ENCODE measurements around the gene LMOD3. TPM values are rescaled to one million over a fixed set of nuclear protein-coding genes. Genes with fewer than 3 reads are reported as not detected.

The LMOD3 gene
- total and polyA plus RNA-seq, 2 of the 4 experiments (the other 2 are of a cell fraction), result not detected

DNA sequence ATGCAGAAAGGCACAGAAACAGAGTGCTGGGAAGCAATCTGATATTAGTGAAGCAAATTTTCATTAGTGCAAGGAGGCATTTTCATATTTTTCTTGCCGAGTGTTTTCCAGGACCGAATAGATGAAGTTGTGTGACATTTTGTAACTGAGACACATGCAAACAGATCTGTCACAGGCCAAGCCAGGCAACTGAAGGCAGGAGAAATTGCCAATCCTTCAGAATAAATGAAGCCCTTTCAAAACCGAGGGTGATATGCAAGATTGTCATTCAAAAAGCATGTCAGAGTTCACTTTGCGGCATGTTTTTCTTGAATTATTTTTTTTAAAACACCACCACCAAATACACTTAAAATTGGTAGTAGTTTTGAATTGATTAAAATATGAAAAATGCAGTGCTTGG is 6.2 kb downstream of the LMOD3 start:
- H3K4me1 ChIP-seq (ENCODE audit: control insufficient read depth, insufficient read depth, low read length), result no peaks in the 10 kb centered on the region
- H3K4me3 ChIP-seq (ENCODE audit: insufficient read depth, low read depth, low read length), result no peak overlapping the region
- H3K4ac ChIP-seq (ENCODE audit: low read depth, low read length), result no peak overlapping the region
- H3K18ac ChIP-seq (ENCODE audit: low read depth, low read length), result no peak overlapping the region
- dilution Hi-C loops (cut with HindIII; ENCODE audit: low sequenced_read_pairs, unreplicated experiment), result no loop called here
- no peak overlapping the region for H2BK15ac ChIP-seq (ENCODE audit: low read depth, low read length)
- no CpG with 5 or more reads among the region's 4 CpGs for WGBS, 2 experiments (ENCODE audit: extremely low coverage in 2 of 2, insufficient read length in 1 of 2)
- no peak overlapping the region for H4K8ac ChIP-seq (ENCODE audit: low read depth in 2 of 2, low read length in 2 of 2)
- in situ Hi-C loops (cut with MboI; ENCODE audit: low sequenced_read_pairs), result no loop called here
- no peaks in the 10 kb centered on the region for H4K20me1 ChIP-seq (ENCODE audit: insufficient read depth, low read length)
- H2BK5ac ChIP-seq (ENCODE audit: low read depth, low read length, poor library complexity, severe bottlenecking), result no peak overlapping the region
- H3K4me2 ChIP-seq (ENCODE audit: low read depth, low read length), result no peak overlapping the region
- H3K9me3 ChIP-seq (ENCODE audit: control insufficient read depth, insufficient read depth, low read length), result no peaks in the 10 kb centered on the region
- no peaks in the 10 kb centered on the region for H3K9me1 ChIP-seq (ENCODE audit: insufficient read depth, low read length)
- ChIA-PET CTCF (interaction anchor here (0.6 to 1.1 kb wide), 2 partner anchors 34 to 189 kb away, joined by 3 to 4 read pairs; no protein-coding TSS in a partner anchor), POLR2A (ENCODE audit: unreplicated experiment) (no interaction called here)
- no peak overlapping the region for H4K5ac ChIP-seq (ENCODE audit: low read depth, low read length)
- no peak overlapping the region for H2BK120ac ChIP-seq (ENCODE audit: low read depth, low read length)
- no peak overlapping the region for H2BK20ac ChIP-seq (ENCODE audit: low read depth, low read length)
- no peaks in the 10 kb centered on the region for H3K79me1 ChIP-seq (ENCODE audit: low read depth in 1 of 2, low read length in 2 of 2)
- no peak overlapping the region for H3K14ac ChIP-seq (replicated peaks; ENCODE audit: low read depth, low read length)
- H3K36me3 ChIP-seq (ENCODE audit: control insufficient read depth, insufficient read depth, low read length), result no peaks in the 10 kb centered on the region
- no TSS peak for BruUV-seq (replicated peaks)
- H3K27ac ChIP-seq (ENCODE audit: insufficient read depth, low read length), result no peak overlapping the region
- no peak overlapping the region for H4K91ac ChIP-seq (ENCODE audit: insufficient read depth, low read depth, low read length)
- intact Hi-C loops (cut with micrococcal nuclease), result no loop called here
- H2AFZ ChIP-seq (replicated peaks; ENCODE audit: low read length, poor library complexity), result no peak overlapping the region
- no peak overlapping the region for H3K23ac ChIP-seq (ENCODE audit: low read depth, low read length)
- no peak overlapping the region for H3K56ac ChIP-seq (ENCODE audit: extremely low read depth, insufficient read depth, low read length)
- 0 out of 2 replicates have a peak, but pooled peaks cover 2% of the 10 kb centered on the region for H3K27me3 ChIP-seq (ENCODE audit: control insufficient read depth, insufficient read depth, low read length)
- DNase-seq (no peak), ATAC-seq (ENCODE audit: low read depth) (no peak)
- H2AK5ac ChIP-seq (ENCODE audit: low read depth, low read length), result no peak overlapping the region
- no peak overlapping the region for H2AK9ac ChIP-seq (replicated peaks; ENCODE audit: low read depth, low read length, poor library complexity)
- H3K9ac ChIP-seq (ENCODE audit: low read depth, low read length), result no peak overlapping the region
- no peak for TF ChIP-seq CHD1 (IDR thresholded peaks at IDR 0.05; ENCODE audit: low read depth, low read length)
- TF ChIP-seq POLR2A (IDR thresholded peaks at IDR 0.05; ENCODE audit: low read depth, low read length), result no peak
- TF ChIP-seq MAFK (IDR thresholded peaks at IDR 0.05; ENCODE audit: low read depth, low read length), result no peak
- TF ChIP-seq, protein P1, sequence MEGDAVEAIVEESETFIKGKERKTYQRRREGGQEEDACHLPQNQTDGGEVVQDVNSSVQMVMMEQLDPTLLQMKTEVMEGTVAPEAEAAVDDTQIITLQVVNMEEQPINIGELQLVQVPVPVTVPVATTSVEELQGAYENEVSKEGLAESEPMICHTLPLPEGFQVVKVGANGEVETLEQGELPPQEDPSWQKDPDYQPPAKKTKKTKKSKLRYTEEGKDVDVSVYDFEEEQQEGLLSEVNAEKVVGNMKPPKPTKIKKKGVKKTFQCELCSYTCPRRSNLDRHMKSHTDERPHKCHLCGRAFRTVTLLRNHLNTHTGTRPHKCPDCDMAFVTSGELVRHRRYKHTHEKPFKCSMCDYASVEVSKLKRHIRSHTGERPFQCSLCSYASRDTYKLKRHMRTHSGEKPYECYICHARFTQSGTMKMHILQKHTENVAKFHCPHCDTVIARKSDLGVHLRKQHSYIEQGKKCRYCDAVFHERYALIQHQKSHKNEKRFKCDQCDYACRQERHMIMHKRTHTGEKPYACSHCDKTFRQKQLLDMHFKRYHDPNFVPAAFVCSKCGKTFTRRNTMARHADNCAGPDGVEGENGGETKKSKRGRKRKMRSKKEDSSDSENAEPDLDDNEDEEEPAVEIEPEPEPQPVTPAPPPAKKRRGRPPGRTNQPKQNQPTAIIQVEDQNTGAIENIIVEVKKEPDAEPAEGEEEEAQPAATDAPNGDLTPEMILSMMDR (conservative IDR thresholded peaks at IDR 0.05; ENCODE audit: low read depth, low read length), result no peak
- no peak for TF ChIP-seq CEBPB (IDR thresholded peaks at IDR 0.05; ENCODE audit: low read depth, low read length)
- TF ChIP-seq RAD21 (IDR thresholded peaks at IDR 0.05; ENCODE audit: low read length), result no peak
- TF ChIP-seq RCOR1 (IDR thresholded peaks at IDR 0.05; ENCODE audit: insufficient replicate concordance, low read length), result no peak
- TF ChIP-seq BHLHE40 (IDR thresholded peaks at IDR 0.05; ENCODE audit: low read depth, low read length), result no peak
- no peak for TF ChIP-seq SMC3 (IDR thresholded peaks at IDR 0.05; ENCODE audit: low read depth, low read length)
- no peak for TF ChIP-seq MAZ (IDR thresholded peaks at IDR 0.05; ENCODE audit: borderline replicate concordance, low read depth, low read length)
- no peak for TF ChIP-seq RFX5 (IDR thresholded peaks at IDR 0.05; ENCODE audit: low read depth, low read length)
- TF ChIP-seq FOS (IDR thresholded peaks at IDR 0.05; ENCODE audit: low read depth, low read length), result no peak
- TF ChIP-seq, protein P2, sequence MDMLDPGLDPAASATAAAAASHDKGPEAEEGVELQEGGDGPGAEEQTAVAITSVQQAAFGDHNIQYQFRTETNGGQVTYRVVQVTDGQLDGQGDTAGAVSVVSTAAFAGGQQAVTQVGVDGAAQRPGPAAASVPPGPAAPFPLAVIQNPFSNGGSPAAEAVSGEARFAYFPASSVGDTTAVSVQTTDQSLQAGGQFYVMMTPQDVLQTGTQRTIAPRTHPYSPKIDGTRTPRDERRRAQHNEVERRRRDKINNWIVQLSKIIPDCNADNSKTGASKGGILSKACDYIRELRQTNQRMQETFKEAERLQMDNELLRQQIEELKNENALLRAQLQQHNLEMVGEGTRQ (IDR thresholded peaks at IDR 0.05; ENCODE audit: low read depth, low read length), result no peak
- no peak for TF ChIP-seq MXI1 (IDR thresholded peaks at IDR 0.05; ENCODE audit: borderline replicate concordance, low read depth, low read length)
- no peak for TF ChIP-seq NFE2L2 (IDR thresholded peaks at IDR 0.05; ENCODE audit: low read depth, low read length)
- TF ChIP-seq, protein P3, sequence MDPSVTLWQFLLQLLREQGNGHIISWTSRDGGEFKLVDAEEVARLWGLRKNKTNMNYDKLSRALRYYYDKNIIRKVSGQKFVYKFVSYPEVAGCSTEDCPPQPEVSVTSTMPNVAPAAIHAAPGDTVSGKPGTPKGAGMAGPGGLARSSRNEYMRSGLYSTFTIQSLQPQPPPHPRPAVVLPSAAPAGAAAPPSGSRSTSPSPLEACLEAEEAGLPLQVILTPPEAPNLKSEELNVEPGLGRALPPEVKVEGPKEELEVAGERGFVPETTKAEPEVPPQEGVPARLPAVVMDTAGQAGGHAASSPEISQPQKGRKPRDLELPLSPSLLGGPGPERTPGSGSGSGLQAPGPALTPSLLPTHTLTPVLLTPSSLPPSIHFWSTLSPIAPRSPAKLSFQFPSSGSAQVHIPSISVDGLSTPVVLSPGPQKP (IDR thresholded peaks at IDR 0.05; ENCODE audit: borderline replicate concordance, low read depth, low read length), result no peak
